Measurements from ENCODE around the gene ATOH8.

ATOH8 gene

DNA sequence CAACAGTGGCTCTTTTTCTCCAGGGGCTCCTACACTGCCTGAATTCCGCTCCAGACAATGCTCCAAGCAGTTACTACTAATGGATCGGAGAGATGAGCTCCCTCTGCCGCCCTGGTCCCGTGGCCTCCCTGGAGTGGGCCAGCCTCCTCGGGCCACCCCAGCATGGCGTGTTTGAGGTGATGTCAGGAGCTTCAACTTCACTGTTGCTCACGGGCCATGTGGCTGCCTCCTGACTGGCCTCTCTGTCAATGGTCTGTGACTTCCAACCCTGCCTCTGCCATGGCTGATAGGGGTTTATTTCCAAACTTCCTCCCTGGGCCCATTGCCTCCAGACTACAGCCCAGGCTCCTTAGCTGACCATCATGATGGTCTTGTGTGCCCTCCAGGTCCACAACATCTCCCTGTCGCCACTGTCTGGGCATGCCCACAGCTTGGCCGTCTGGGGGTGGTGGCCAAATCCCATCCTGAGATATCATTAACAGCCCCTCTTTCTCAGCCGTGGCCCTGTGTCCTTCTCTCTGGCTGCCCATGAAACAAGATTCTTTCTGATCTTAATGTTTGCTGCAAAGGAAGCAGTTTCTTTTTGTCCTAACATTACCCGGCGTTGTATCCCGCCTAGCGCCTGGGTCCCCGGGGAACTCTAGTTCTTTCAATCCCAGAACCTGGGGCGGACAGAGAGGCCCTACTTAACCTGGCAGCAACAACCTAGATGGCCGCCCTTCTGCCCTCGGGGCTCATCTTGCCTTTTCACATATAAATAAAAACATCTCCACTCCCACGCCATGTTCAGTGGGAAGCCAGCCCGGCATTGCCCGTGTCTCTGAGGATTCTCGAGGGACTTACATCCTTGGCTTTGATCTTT lies 38.1 kb downstream of the ATOH8 start:
- Histone ChIP-seq H3K27ac (ENCODE audit: low read depth, low read length) (no peak overlapping the region), H3K4me1 (ENCODE audit: control insufficient read depth in 1 of 2, insufficient read depth in 2 of 2, low read length in 2 of 2) (peaks cover 0 to 11% of the 10 kb centered on the region in 2 donors), H3K4me3 (ENCODE audit: low read depth in 1 of 2, low read length in 2 of 2) (no peak overlapping the region), H3K9me3 (ENCODE audit: control insufficient read depth in 1 of 2, low read length in 2 of 2) (no peaks in the 10 kb centered on the region), H3K9ac (ENCODE audit: low read depth in 1 of 2, low read length in 2 of 2) (no peak overlapping the region), H3K27me3 (ENCODE audit: control insufficient read depth in 1 of 2, insufficient read depth in 2 of 2, low read length in 2 of 2) (no peaks in the 10 kb centered on the region), H3K36me3 (ENCODE audit: control insufficient read depth in 1 of 2, insufficient read depth in 2 of 2, low read length in 2 of 2) (no peaks in the 10 kb centered on the region)

DNA sequence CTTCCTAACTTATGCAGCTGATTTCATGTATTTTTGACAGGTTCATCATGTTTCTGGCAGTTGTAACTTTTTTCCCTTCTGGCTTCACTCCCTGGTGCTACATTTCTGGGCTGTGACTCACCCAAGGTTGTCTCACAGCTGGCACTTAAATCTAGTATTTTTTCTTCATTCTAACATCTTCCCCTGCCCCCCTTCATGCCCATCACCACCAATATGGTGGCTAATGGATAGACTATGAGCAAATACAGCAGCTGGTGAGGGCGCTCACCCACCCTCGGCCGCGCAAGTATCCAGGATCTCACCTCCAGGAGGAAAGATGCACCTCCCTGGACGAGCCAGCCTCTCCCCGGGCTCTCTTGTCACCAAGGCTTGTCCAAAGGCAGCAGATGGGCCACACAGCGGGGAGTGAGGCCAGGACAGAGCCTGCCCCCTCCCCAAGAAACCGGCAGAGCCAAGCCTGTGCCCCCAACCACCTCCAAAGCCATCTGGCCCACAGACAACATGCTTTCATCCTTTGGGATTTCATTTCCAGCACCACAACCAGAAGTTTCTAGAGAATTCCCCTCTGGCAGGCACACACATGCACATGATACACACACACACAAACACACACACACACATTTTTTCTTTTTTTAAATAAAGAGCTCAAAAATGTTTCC lies 39.1 kb downstream of the ATOH8 start:
- H3K4me1 ChIP-seq (ENCODE audit: control insufficient read depth in 1 of 2, insufficient read depth in 2 of 2, low read length in 2 of 2) = peaks cover 0 to 11% of the 10 kb centered on the region in 2 donors

GRCh38 chr2:85793584-85793983 lies 39.8 kb downstream of the ATOH8 start:
- Histone ChIP-seq H3K9ac (ENCODE audit: low read depth in 1 of 2, low read length in 2 of 2) (no peak overlapping the region), H3K4me1 (ENCODE audit: control insufficient read depth in 1 of 2, insufficient read depth in 2 of 2, low read length in 2 of 2) (peaks cover 0 to 11% of the 10 kb centered on the region in 2 donors)

More for the DNA sequence above, 39.1 kb downstream of the ATOH8 start:
- no peaks in the 10 kb centered on the region for H3K9me3 ChIP-seq (ENCODE audit: control insufficient read depth in 1 of 2, low read length in 2 of 2)
- no peak overlapping the region for H3K4me3 ChIP-seq (ENCODE audit: low read depth in 1 of 2, low read length in 2 of 2)
- no peaks in the 10 kb centered on the region for H3K36me3 ChIP-seq (ENCODE audit: control insufficient read depth in 1 of 2, insufficient read depth in 2 of 2, low read length in 2 of 2)
- no peak overlapping the region for H3K27ac ChIP-seq (ENCODE audit: low read depth, low read length)
- H3K27me3 ChIP-seq (ENCODE audit: control insufficient read depth in 1 of 2, insufficient read depth in 2 of 2, low read length in 2 of 2) = no peaks in the 10 kb centered on the region
- H3K9ac ChIP-seq (ENCODE audit: low read depth in 1 of 2, low read length in 2 of 2) = no peak overlapping the region

GRCh38 chr2:85794038-85794441 lies 40.2 kb downstream of the ATOH8 start:
- H3K4me3 ChIP-seq (ENCODE audit: low read depth in 1 of 2, low read length in 2 of 2) = no peak overlapping the region
- H3K27me3 ChIP-seq (ENCODE audit: control insufficient read depth in 1 of 2, insufficient read depth in 2 of 2, low read length in 2 of 2) = no peaks in the 10 kb centered on the region
- H3K9me3 ChIP-seq (ENCODE audit: control insufficient read depth in 1 of 2, low read length in 2 of 2) = no peaks in the 10 kb centered on the region
- H3K36me3 ChIP-seq (ENCODE audit: control insufficient read depth in 1 of 2, insufficient read depth in 2 of 2, low read length in 2 of 2) = no peaks in the 10 kb centered on the region
- H3K9ac ChIP-seq (ENCODE audit: low read depth in 1 of 2, low read length in 2 of 2) = no peak overlapping the region
- peaks cover 0 to 11% of the 10 kb centered on the region in 2 donors for H3K4me1 ChIP-seq (ENCODE audit: control insufficient read depth in 1 of 2, insufficient read depth in 2 of 2, low read length in 2 of 2)
- H3K27ac ChIP-seq (ENCODE audit: low read depth, low read length) = no peak overlapping the region

More at GRCh38 chr2:85793584-85793983, 39.8 kb downstream of the ATOH8 start:
- H3K27ac ChIP-seq (ENCODE audit: low read depth, low read length) = no peak overlapping the region
- H3K4me3 ChIP-seq (ENCODE audit: low read depth in 1 of 2, low read length in 2 of 2) = no peak overlapping the region
- H3K36me3 ChIP-seq (ENCODE audit: control insufficient read depth in 1 of 2, insufficient read depth in 2 of 2, low read length in 2 of 2) = no peaks in the 10 kb centered on the region
- no peaks in the 10 kb centered on the region for H3K27me3 ChIP-seq (ENCODE audit: control insufficient read depth in 1 of 2, insufficient read depth in 2 of 2, low read length in 2 of 2)
- H3K9me3 ChIP-seq (ENCODE audit: control insufficient read depth in 1 of 2, low read length in 2 of 2) = no peaks in the 10 kb centered on the region

GRCh38 chr2:85794491-85795121 lies 40.8 kb downstream of the ATOH8 start:
- H3K4me3 ChIP-seq (ENCODE audit: low read depth in 1 of 2, low read length in 2 of 2) = no peak overlapping the region
- H3K27ac ChIP-seq (ENCODE audit: low read depth, low read length) = no peak overlapping the region
- H3K9ac ChIP-seq (ENCODE audit: low read depth in 1 of 2, low read length in 2 of 2) = no peak overlapping the region
- H3K27me3 ChIP-seq (ENCODE audit: control insufficient read depth in 1 of 2, insufficient read depth in 2 of 2, low read length in 2 of 2) = no peaks in the 10 kb centered on the region
- H3K36me3 ChIP-seq (ENCODE audit: control insufficient read depth in 1 of 2, insufficient read depth in 2 of 2, low read length in 2 of 2) = no peaks in the 10 kb centered on the region
- H3K4me1 ChIP-seq (ENCODE audit: control insufficient read depth in 1 of 2, insufficient read depth in 2 of 2, low read length in 2 of 2) = peaks cover 0 to 11% of the 10 kb centered on the region in 2 donors
- no peaks in the 10 kb centered on the region for H3K9me3 ChIP-seq (ENCODE audit: control insufficient read depth in 1 of 2, low read length in 2 of 2)

GRCh38 chr2:85795331-85796045 lies 41.7 kb downstream of the ATOH8 start:
- Histone ChIP-seq H3K4me3 (ENCODE audit: low read depth in 1 of 2, low read length in 2 of 2) (no peak overlapping the region), H3K4me1 (ENCODE audit: control insufficient read depth in 1 of 2, insufficient read depth in 2 of 2, low read length in 2 of 2) (peaks cover 0 to 11% of the 10 kb centered on the region in 2 donors), H3K9ac (ENCODE audit: low read depth in 1 of 2, low read length in 2 of 2) (no peak overlapping the region), H3K36me3 (ENCODE audit: control insufficient read depth in 1 of 2, insufficient read depth in 2 of 2, low read length in 2 of 2) (no peaks in the 10 kb centered on the region), H3K27ac (ENCODE audit: low read depth, low read length) (no peak overlapping the region), H3K9me3 (ENCODE audit: control insufficient read depth in 1 of 2, low read length in 2 of 2) (no peaks in the 10 kb centered on the region), H3K27me3 (ENCODE audit: control insufficient read depth in 1 of 2, insufficient read depth in 2 of 2, low read length in 2 of 2) (no peaks in the 10 kb centered on the region)

DNA sequence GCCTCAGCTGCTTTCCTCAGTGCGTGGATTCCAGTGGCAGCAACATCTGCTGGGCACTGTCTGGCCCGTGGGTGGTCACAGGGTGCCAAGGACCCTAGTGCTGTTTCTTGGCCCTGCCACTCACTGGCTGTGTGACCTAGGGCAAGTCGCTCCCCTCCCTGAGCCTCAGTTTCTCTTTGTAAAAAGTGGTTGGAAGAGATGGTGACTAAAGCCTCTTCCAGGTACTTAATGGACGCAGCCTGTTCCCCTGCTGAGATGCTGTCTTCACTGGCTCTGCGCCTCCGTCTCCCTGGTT lies 42.2 kb downstream of the ATOH8 start:
- Histone ChIP-seq H3K36me3 (ENCODE audit: control insufficient read depth in 1 of 2, insufficient read depth in 2 of 2, low read length in 2 of 2) (no peaks in the 10 kb centered on the region), H3K4me3 (ENCODE audit: low read depth in 1 of 2, low read length in 2 of 2) (no peak overlapping the region), H3K27me3 (ENCODE audit: control insufficient read depth in 1 of 2, insufficient read depth in 2 of 2, low read length in 2 of 2) (no peaks in the 10 kb centered on the region), H3K27ac (ENCODE audit: low read depth, low read length) (no peak overlapping the region), H3K9me3 (ENCODE audit: control insufficient read depth in 1 of 2, low read length in 2 of 2) (no peaks in the 10 kb centered on the region), H3K9ac (ENCODE audit: low read depth in 1 of 2, low read length in 2 of 2) (no peak overlapping the region), H3K4me1 (ENCODE audit: control insufficient read depth in 1 of 2, insufficient read depth in 2 of 2, low read length in 2 of 2) (peaks cover 0 to 11% of the 10 kb centered on the region in 2 donors)

- Histone ChIP-seq H3K27ac (ENCODE audit: low read depth, low read length) (no peak overlapping the region), H3K9ac (ENCODE audit: low read depth in 1 of 2, low read length in 2 of 2) (no peak overlapping the region)
These were observed 42.8 kb downstream of the ATOH8 start for GRCh38 chr2:85796341-85797262.

DNA sequence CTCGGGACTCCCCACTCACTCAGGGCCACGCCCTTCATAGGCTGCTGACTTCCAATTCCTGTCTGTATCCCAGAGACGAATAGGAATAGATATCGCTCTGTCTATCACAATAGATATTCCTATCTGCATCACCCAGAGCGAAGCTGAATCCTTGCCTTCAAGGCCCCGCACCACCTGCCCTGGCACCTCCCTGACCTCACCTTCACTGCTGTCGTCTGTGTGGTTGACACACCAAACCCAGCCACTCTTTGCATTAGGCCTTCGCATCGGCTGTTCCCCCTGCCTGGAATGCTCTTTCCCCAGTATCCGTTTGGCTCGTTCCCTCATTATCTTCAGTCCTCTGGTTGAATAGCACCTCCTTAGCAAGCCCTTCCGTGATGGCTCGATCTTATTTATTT lies 43.5 kb downstream of the ATOH8 start:
- Histone ChIP-seq H3K9ac (ENCODE audit: low read depth in 1 of 2, low read length in 2 of 2) (no peak overlapping the region), H3K27ac (ENCODE audit: low read depth, low read length) (no peak overlapping the region), H3K4me1 (ENCODE audit: control insufficient read depth in 1 of 2, insufficient read depth in 2 of 2, low read length in 2 of 2) (peaks cover 0 to 11% of the 10 kb centered on the region in 2 donors), H3K27me3 (ENCODE audit: control insufficient read depth in 1 of 2, insufficient read depth in 2 of 2, low read length in 2 of 2) (no peaks in the 10 kb centered on the region), H3K36me3 (ENCODE audit: control insufficient read depth in 1 of 2, insufficient read depth in 2 of 2, low read length in 2 of 2) (no peaks in the 10 kb centered on the region), H3K4me3 (ENCODE audit: low read depth in 1 of 2, low read length in 2 of 2) (no peak overlapping the region), H3K9me3 (ENCODE audit: control insufficient read depth in 1 of 2, low read length in 2 of 2) (no peaks in the 10 kb centered on the region)

More at GRCh38 chr2:85796341-85797262, 42.8 kb downstream of the ATOH8 start:
- H3K27me3 ChIP-seq (ENCODE audit: control insufficient read depth in 1 of 2, insufficient read depth in 2 of 2, low read length in 2 of 2) = no peaks in the 10 kb centered on the region
- no peak overlapping the region for H3K4me3 ChIP-seq (ENCODE audit: low read depth in 1 of 2, low read length in 2 of 2)
- H3K4me1 ChIP-seq (ENCODE audit: control insufficient read depth in 1 of 2, insufficient read depth in 2 of 2, low read length in 2 of 2) = peaks cover 0 to 11% of the 10 kb centered on the region in 2 donors
- H3K36me3 ChIP-seq (ENCODE audit: control insufficient read depth in 1 of 2, insufficient read depth in 2 of 2, low read length in 2 of 2) = no peaks in the 10 kb centered on the region
- no peaks in the 10 kb centered on the region for H3K9me3 ChIP-seq (ENCODE audit: control insufficient read depth in 1 of 2, low read length in 2 of 2)

Data from duodenal mucosa (tissue), 2 donors.